HL-60/S4 treated with retinoic acid at 250 ng/mL for 4 days and 3 days (cell line): Measurements from ENCODE around the gene P2RX1.

Source experiments
- in situ Hi-C: fragments of 300-500 bp; cut with MboI; formaldehyde crosslinking; loops from 2 replicates; pipeline ENCODE4 v1.7.0; 2022; ENCODE audit warnings: low sequenced_read_pairs

The P2RX1 gene

GRCh38 chr17:3889325-3890012, 26.8 kb downstream of the P2RX1 start:
- in situ Hi-C loops = no loop called here

- in situ Hi-C loops = no loop called here
Observed at GRCh38 chr17:3888343-3889171, 27.7 kb downstream of the P2RX1 start.

GRCh38 chr17:3887804-3888203, 28.5 kb downstream of the P2RX1 start:
- in situ Hi-C loops = no loop called here

DNA sequence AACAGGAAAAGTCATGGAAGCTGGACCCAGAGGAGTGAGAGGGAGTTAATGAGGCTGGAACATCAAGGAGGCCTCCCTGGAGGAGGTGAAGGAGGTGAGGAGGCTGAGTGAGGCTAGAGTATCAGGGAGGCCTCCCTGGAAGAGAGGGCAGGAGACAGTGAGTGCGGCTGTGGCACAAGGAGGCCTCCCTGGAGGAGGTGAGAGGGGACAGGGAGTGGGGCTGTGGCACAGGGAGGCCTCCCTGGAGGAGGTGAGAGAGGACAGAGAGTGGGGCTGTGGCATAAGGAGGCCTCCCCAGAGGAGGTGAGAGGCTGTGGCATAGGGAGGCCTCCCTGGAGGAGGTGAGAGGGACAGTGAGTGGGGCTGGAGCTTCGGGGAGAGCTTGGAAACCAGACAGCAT, 28.9 kb downstream of the P2RX1 start:
- in situ Hi-C loops = no loop called here

DNA sequence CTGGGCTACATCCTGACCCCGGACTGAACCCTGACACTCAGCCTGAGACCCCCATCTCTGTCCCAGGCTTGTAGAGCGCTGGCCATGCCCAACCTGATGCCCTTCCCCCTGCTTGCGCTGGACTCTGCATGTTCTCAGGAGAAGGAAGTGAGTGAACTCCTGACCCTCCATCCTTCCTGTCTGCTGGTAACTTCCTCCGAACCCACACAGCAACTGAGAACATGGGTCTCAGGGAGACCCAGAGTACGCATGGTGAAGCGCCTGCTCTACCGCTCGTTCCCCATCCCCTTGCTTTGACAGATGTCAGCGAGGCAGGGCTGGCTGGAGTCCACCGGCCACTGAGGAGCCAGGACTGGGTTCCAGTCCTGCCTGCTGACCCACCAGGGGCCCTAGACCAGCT, 29.5 kb downstream of the P2RX1 start:
- in situ Hi-C loops = no loop called here

- in situ Hi-C loops = no loop called here
Observed at GRCh38 chr17:3885970-3886369, 30.3 kb downstream of the P2RX1 start.

- in situ Hi-C loops = no loop called here
Observed at GRCh38 chr17:3885271-3885670, 31.0 kb downstream of the P2RX1 start.

DNA sequence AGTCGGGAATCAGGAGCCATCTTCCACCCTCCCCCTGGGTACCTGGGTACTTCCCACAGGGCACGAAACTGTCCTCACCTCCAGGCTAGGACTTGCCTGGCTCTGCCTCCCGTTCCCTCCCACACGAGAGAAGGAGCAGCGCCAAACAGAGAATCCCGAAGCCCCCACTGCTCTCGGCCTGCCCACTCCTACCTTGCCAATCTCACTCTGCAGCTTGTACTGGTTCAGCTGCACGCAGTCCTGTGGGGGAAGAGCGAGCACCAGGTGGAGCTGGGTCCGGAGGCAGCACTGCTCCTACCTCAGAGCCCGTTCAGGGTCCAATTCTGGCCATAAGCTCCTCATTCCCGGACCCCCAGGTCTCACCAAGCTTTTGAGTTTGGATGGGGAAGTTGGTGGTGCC, 32.1 kb downstream of the P2RX1 start:
- in situ Hi-C loops = no loop called here

- in situ Hi-C loops = no loop called here
Observed at GRCh38 chr17:3882276-3882675, 34.0 kb downstream of the P2RX1 start.

DNA sequence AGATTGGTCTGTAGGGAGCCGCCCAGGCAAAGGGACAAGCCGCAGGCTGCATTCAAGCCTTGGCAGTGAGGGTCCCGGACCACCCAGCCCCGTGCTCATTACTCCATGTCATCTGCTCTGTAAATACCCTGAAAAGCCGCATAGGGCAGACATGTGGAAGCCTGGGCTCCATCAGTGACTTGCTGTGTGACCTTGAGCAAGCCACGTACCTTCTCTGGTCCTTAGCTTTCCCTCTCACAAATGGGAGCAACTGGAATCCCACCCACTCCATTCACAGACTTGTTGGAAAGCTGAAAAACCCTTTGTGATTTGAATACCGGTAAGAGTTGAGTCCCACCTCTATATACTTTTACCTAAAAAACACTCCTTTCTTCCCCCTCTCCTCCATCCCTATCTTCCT, 35.3 kb downstream of the P2RX1 start:
- in situ Hi-C loops = no loop called here

GRCh38 chr17:3879591-3880417, 36.5 kb downstream of the P2RX1 start:
- in situ Hi-C loops = no loop called here

GRCh38 chr17:3879186-3879585, 37.1 kb downstream of the P2RX1 start:
- in situ Hi-C loops = no loop called here

- in situ Hi-C loops = no loop called here
Observed at GRCh38 chr17:3877220-3877619, 39.0 kb downstream of the P2RX1 start.

DNA sequence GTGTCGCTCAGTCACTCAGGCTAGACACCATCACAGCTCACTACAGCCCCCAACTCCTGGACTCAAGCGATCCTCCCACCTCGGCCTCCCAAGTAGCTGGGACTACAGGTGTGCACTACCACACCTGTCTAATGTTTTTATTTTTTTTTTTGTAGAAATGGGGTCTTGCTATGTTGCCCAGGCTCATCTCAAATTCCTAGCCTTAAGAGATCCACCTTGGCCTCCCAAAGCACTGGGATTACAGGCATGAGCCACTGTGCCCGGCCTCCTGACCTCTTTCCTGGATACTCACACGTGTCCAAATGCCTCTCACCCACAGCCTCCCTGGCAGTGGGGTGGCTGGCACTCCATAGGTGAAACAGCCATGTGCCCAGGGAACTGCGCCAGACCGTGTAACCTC, 40.9 kb downstream of the P2RX1 start:
- in situ Hi-C loops = no loop called here

GRCh38 chr17:3873862-3874261, 42.4 kb downstream of the P2RX1 start:
- in situ Hi-C loops = no loop called here

GRCh38 chr17:3870871-3871306, 45.4 kb downstream of the P2RX1 start:
- in situ Hi-C loops = no loop called here

- in situ Hi-C loops = no loop called here
Observed at GRCh38 chr17:3867606-3868005, 48.7 kb downstream of the P2RX1 start.

DNA sequence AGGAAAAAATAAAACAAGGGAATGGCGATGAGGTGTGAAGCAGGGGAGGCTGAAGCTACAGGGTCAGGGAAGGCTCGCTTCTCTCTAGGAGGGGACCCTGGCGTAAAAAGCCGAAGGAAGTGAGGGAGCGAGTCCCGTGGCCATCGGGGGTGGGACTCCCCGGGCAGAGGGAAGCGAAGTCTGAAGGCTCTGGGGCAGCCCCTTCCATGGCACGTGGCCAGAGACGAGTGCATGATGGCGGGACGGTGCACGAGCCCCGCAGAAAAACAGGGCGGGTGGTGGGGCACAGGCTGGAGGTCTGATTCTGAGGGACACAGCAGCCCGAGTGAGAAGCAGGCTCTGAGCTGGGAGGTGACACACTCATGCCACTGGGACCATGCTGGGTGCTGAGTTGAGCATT, 49.2 kb downstream of the P2RX1 start:
- in situ Hi-C loops = no loop called here

DNA sequence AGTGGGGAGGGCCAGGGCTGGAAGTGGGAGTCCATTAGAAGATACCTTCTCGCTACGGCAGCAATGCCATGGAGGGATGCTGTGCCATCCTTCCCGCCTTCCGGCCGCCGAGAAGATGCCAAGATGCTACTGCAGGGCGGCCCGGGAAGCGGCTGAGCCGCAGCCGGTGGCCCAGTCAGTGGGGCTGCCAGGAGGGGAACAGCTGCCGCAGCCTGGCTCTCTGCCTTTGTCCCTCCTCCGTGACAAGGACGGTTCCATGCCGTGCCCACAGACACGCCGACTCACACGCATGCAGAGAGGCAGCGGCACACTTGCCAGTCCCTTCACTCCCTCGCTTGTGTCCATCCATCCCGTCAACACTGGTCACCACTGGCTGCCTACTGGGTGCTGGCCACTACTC, 50.0 kb downstream of the P2RX1 start:
- in situ Hi-C loops = no loop called here

DNA sequence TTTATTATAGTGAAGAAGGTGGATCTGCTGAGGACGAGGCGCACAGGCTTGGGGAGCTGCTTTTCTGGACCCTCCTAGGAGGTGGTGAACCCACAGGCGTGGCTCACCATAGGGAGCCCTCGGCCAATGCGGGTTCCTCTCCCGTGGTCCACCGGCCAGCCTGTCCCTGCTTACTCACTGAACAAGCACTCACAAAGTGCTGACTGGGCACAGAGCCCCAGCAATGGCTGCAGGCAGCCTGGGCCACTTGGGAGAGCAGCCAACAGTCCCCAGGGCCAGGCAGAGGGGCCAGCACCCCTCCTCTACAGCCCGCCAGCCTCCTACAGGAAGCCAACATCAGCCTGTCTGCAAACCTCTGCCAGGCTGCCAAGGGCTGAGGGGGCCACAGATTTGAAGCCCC, 51.1 kb downstream of the P2RX1 start:
- in situ Hi-C loops = no loop called here

GRCh38 chr17:3864534-3864933, 51.7 kb downstream of the P2RX1 start:
- in situ Hi-C loops = no loop called here
